H9 (cell line): ENCODE data around the gene SELENOM. TPM values are rescaled to one million over a fixed set of nuclear protein-coding genes. Genes with fewer than 3 reads are reported as not detected.

ENCODE experiments used
- DNase-seq: peaks from one replicate; pipeline ENCODE4 v3.0.0-alpha.2; 2017
- H2AFZ ChIP-seq: one replicate; pipeline ENCODE4 v1.6.1; 2013; ENCODE audit warnings: mild to moderate bottlenecking, low read length, control low read depth, moderate library complexity
- H2AK5ac ChIP-seq: 2 replicates; pipeline ENCODE4 v1.6.1; 2013; ENCODE audit warnings: low read length, control low read depth, mixed read lengths; ENCODE audit not compliant: insufficient read length
- H2BK120ac ChIP-seq: one replicate; pipeline ENCODE4 v1.6.1; 2013; ENCODE audit warnings: low read depth, mild to moderate bottlenecking, low read length, control low read depth, inconsistent platforms; ENCODE audit not compliant: poor library complexity, severe bottlenecking
- H2BK12ac ChIP-seq: 2 replicates; pipeline ENCODE4 v1.6.1; 2013; ENCODE audit warnings: low read length, control low read depth, mixed read lengths, low read depth; ENCODE audit not compliant: insufficient read length
- H2BK15ac ChIP-seq: 2 replicates; pipeline ENCODE4 v1.6.1; 2013; ENCODE audit warnings: low read depth, low read length, control low read depth
- H2BK20ac ChIP-seq: one replicate; pipeline ENCODE4 v1.6.1; 2013; ENCODE audit warnings: low read depth, mild to moderate bottlenecking, low read length, control low read depth, inconsistent platforms; ENCODE audit not compliant: poor library complexity, severe bottlenecking
- H2BK5ac ChIP-seq: 2 replicates; pipeline ENCODE4 v1.6.1; 2013; ENCODE audit warnings: low read length, control low read depth, mixed read lengths; ENCODE audit not compliant: insufficient read length
- H3K14ac ChIP-seq: 2 replicates; pipeline ENCODE4 v1.6.1; 2013; ENCODE audit warnings: low read length, control low read depth; ENCODE audit not compliant: insufficient read depth
- H3K18ac ChIP-seq: 2 replicates; pipeline ENCODE4 v1.6.1; 2013; ENCODE audit warnings: low read depth, mild to moderate bottlenecking, mixed read lengths, low read length, control low read depth; ENCODE audit not compliant: insufficient read length
- H3K23ac ChIP-seq: 2 replicates; pipeline ENCODE4 v1.6.1; 2013; ENCODE audit warnings: low read length, control low read depth, mixed read lengths, low read depth; ENCODE audit not compliant: insufficient read length
- H3K23me2 ChIP-seq: 2 replicates; pipeline ENCODE4 v1.6.1; 2013; ENCODE audit warnings: low read depth, mild to moderate bottlenecking, mixed read lengths, low read length, control low read depth; ENCODE audit not compliant: insufficient read length, poor library complexity, severe bottlenecking
- H3K27ac ChIP-seq: 2 replicates; pipeline ENCODE4 v1.5.1; 2013; ENCODE audit warnings: low read length, control low read depth, mixed read lengths, low read depth; ENCODE audit not compliant: insufficient read length
- H3K27me3 ChIP-seq: 2 replicates; pipeline ENCODE4 v1.6.1; 2013; ENCODE audit warnings: low read length, control low read depth, inconsistent platforms; ENCODE audit not compliant: insufficient read depth
- H3K4ac ChIP-seq: 2 replicates; pipeline ENCODE4 v1.6.1; 2013; ENCODE audit warnings: low read depth, mild to moderate bottlenecking, control low read depth, inconsistent platforms, low read length, moderate library complexity
- H3K4me1 ChIP-seq: 2 replicates; pipeline ENCODE4 v1.6.1; 2013; ENCODE audit warnings: low read length, control low read depth, inconsistent platforms; ENCODE audit not compliant: insufficient read depth
- H3K4me2 ChIP-seq: 2 replicates; pipeline ENCODE4 v1.6.1; 2013; ENCODE audit warnings: low read length, control low read depth, mixed read lengths; ENCODE audit not compliant: insufficient read length, insufficient read depth
- H3K56ac ChIP-seq: 2 replicates; pipeline ENCODE4 v1.6.1; 2013; ENCODE audit warnings: low read depth, mild to moderate bottlenecking, mixed read lengths, low read length, control low read depth; ENCODE audit not compliant: insufficient read length
- H3K79me1 ChIP-seq: 2 replicates; pipeline ENCODE4 v1.6.1; 2013; ENCODE audit warnings: low read depth, mild to moderate bottlenecking, moderate library complexity, low read length, control low read depth, inconsistent platforms; ENCODE audit not compliant: insufficient read depth, poor library complexity, severe bottlenecking
- H3K79me2 ChIP-seq: 2 replicates; pipeline ENCODE4 v1.6.1; 2013; ENCODE audit warnings: low read length, control low read depth, inconsistent platforms; ENCODE audit not compliant: insufficient read depth
- H3K9ac ChIP-seq: 2 replicates; pipeline ENCODE4 v1.6.1; 2013; ENCODE audit warnings: low read length, control low read depth, mixed read lengths; ENCODE audit not compliant: insufficient read length; ENCODE audit errors: extremely low read depth
- H3K9me3 ChIP-seq: one replicate; pipeline ENCODE4 v1.6.1; 2013; ENCODE audit warnings: low read depth, low read length, inconsistent platforms; ENCODE audit not compliant: control insufficient read depth
- H3T11ph ChIP-seq: one replicate; pipeline ENCODE4 v1.6.1; 2013; ENCODE audit warnings: mild to moderate bottlenecking, low read length, control low read depth, inconsistent platforms
- H4K20me1 ChIP-seq: one replicate; pipeline ENCODE4 v1.6.1; 2013; ENCODE audit not compliant: control insufficient read depth, insufficient read length, insufficient read depth
- H4K5ac ChIP-seq: 2 replicates; pipeline ENCODE4 v1.6.1; 2013; ENCODE audit warnings: low read depth, mild to moderate bottlenecking, mixed read lengths, low read length, control low read depth; ENCODE audit not compliant: insufficient read length
- H4K8ac ChIP-seq: replicated peaks from 2 replicates; pipeline ENCODE4 v1.6.1; 2013; ENCODE audit warnings: low read length, control low read depth, mixed read lengths, low read depth; ENCODE audit not compliant: insufficient read length
- H4K91ac ChIP-seq: 2 replicates; pipeline ENCODE4 v1.6.1; 2013; ENCODE audit warnings: low read depth, mild to moderate bottlenecking, moderate library complexity, mixed read lengths, low read length, control low read depth; ENCODE audit not compliant: insufficient read length
- H3K27ac Mint-ChIP-seq, 3 experiments: 2 replicates in 2 of 3; 3 replicates in 1 of 3; pipeline ENCODE4 v1.8.0; 2020 to 2021; ENCODE audit warnings: mixed read lengths in 3 of 3, mild to moderate bottlenecking in 1 of 3, moderate library complexity in 1 of 3
- H3K27me3 Mint-ChIP-seq: 2 replicates; pipeline ENCODE4 v1.8.0; 2021; ENCODE audit warnings: low read depth, mild to moderate bottlenecking, moderate library complexity, mixed read lengths
- H3K36me3 Mint-ChIP-seq, 3 experiments: 2 replicates in 2 of 3; 3 replicates in 1 of 3; pipeline ENCODE4 v1.8.0; 2020 to 2021; ENCODE audit warnings: low read depth in 3 of 3, mixed read lengths in 3 of 3; ENCODE audit not compliant: insufficient read depth in 1 of 3
- H3K4me1 Mint-ChIP-seq, 2 experiments: 2 replicates each; pipeline ENCODE4 v1.8.0; 2020; ENCODE audit warnings: mixed read lengths in 2 of 2
- H3K4me3 Mint-ChIP-seq, 2 experiments: 2 replicates in 1 of 2; 3 replicates in 1 of 2; pipeline ENCODE4 v1.8.0; 2020 to 2021; ENCODE audit warnings: mild to moderate bottlenecking in 2 of 2, mixed read lengths in 2 of 2, moderate library complexity in 1 of 2
- H3K9me3 Mint-ChIP-seq, 2 experiments: 2 replicates in 1 of 2; 3 replicates in 1 of 2; pipeline ENCODE4 v1.8.0; 2020; ENCODE audit warnings: mild to moderate bottlenecking in 2 of 2, mixed read lengths in 2 of 2, moderate library complexity in 1 of 2
- WGBS: extraction: QIAGEN DNeasy Blood & Tissue Kit; methylation state at CpG from one replicate; pipeline ENCODE4 v1.1.7; 2013; ENCODE audit warnings: missing lambda C conversion rate, low lambda C conversion rate, mixed read lengths; ENCODE audit not compliant: insufficient read length; ENCODE audit errors: extremely low coverage; 5-methylcytosine and 5-hydroxymethylcytosine counted together
- total RNA-seq: library from RNA; stranded (reverse); gene quantifications from 2 replicates; pipeline ENCODE4 v1.2.1, GENCODE V29; 2021
- TF ChIP-seq, protein P1 (sequence below): fragments of 200-600 bp; sonication (generic); conservative IDR thresholded peaks from 3 replicates; pipeline ENCODE4 v1.8.0; 2021; ENCODE audit warnings: antibody characterized with exemption, mild to moderate bottlenecking

Gene SELENOM
- total RNA-seq, 1 experiment from 2014 or later = 18.6 TPM

GRCh38 chr22:31106001-31106571 lies 1.3 kb downstream of the SELENOM start:
- TF ChIP-seq, protein P1, sequence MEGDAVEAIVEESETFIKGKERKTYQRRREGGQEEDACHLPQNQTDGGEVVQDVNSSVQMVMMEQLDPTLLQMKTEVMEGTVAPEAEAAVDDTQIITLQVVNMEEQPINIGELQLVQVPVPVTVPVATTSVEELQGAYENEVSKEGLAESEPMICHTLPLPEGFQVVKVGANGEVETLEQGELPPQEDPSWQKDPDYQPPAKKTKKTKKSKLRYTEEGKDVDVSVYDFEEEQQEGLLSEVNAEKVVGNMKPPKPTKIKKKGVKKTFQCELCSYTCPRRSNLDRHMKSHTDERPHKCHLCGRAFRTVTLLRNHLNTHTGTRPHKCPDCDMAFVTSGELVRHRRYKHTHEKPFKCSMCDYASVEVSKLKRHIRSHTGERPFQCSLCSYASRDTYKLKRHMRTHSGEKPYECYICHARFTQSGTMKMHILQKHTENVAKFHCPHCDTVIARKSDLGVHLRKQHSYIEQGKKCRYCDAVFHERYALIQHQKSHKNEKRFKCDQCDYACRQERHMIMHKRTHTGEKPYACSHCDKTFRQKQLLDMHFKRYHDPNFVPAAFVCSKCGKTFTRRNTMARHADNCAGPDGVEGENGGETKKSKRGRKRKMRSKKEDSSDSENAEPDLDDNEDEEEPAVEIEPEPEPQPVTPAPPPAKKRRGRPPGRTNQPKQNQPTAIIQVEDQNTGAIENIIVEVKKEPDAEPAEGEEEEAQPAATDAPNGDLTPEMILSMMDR = no peak
- no peak overlapping the region for H4K91ac ChIP-seq
- no peaks in the 10 kb centered on the region for H4K20me1 ChIP-seq
- no peak overlapping the region for H3K4me2 ChIP-seq
- no peak overlapping the region for H3K23ac ChIP-seq
- H2BK5ac ChIP-seq = no peak overlapping the region
- H3K27me3 ChIP-seq = peaks cover 12% of the 10 kb centered on the region; the same call in 1 of the 2 replicates
- no peak overlapping the region for H3K14ac ChIP-seq
- no peak overlapping the region for H3K27ac Mint-ChIP-seq
- no peaks in the 10 kb centered on the region for H3K4me1 ChIP-seq
- peaks cover 27% of the 10 kb centered on the region for H3K27me3 Mint-ChIP-seq
- H2AFZ ChIP-seq = no peak overlapping the region
- no peak overlapping the region for H2AK5ac ChIP-seq
- H3K9me3 Mint-ChIP-seq = 0 out of 5 replicates have a peak, but pooled peaks cover 0 to 2% of the 10 kb centered on the region in 2 experiments
- H3K79me1 ChIP-seq = no peaks in the 10 kb centered on the region
- no peaks in the 10 kb centered on the region for H3K79me2 ChIP-seq
- no CpG with 5 or more reads among the region's 4 CpGs for WGBS
- H3K9me3 ChIP-seq = no peaks in the 10 kb centered on the region
- H3K4ac ChIP-seq = no peak overlapping the region
- DNase-seq = no peak
- no peak overlapping the region for H2BK20ac ChIP-seq
- no peak overlapping the region for H3K18ac ChIP-seq
- H4K5ac ChIP-seq = no peak overlapping the region
- H3K4me3 Mint-ChIP-seq = peak overlapping the region; percentile 15 to 92; a peak in 3 of 5 replicates
- H3K27ac ChIP-seq = no peak overlapping the region
- H3K4me1 Mint-ChIP-seq = peaks cover 12 to 30% of the 10 kb centered on the region in 2 experiments
- H4K8ac ChIP-seq = no peak overlapping the region
- no peak overlapping the region for H2BK12ac ChIP-seq
- H3K36me3 Mint-ChIP-seq = peaks cover 0 to 1% (median 0%) of the 10 kb centered on the region in 3 experiments; a peak in 2 of 7 replicates
- H2BK15ac ChIP-seq = no peak overlapping the region
- H3K56ac ChIP-seq = no peak overlapping the region
- no peak overlapping the region for H3K9ac ChIP-seq
- no peak overlapping the region for H3T11ph ChIP-seq
- no peak overlapping the region for H2BK120ac ChIP-seq
- H3K23me2 ChIP-seq = peaks cover 8% of the 10 kb centered on the region
